A549 treated with CORT108297 at 1 μM for 4 hours (cell line): ENCODE measurements around the gene GOLGA8M. TPM values are rescaled to one million over a fixed set of nuclear protein-coding genes. Genes with fewer than 3 reads are reported as not detected.

Experiments used
- total RNA-seq: library from RNA; stranded (reverse); fragments of 200-300 nt; extraction: Qiagen RNA extraction; gene quantifications from 5 replicates; pipeline ENCODE4 v1.2.3, GENCODE V29; 2022

The GOLGA8M gene, protein sequence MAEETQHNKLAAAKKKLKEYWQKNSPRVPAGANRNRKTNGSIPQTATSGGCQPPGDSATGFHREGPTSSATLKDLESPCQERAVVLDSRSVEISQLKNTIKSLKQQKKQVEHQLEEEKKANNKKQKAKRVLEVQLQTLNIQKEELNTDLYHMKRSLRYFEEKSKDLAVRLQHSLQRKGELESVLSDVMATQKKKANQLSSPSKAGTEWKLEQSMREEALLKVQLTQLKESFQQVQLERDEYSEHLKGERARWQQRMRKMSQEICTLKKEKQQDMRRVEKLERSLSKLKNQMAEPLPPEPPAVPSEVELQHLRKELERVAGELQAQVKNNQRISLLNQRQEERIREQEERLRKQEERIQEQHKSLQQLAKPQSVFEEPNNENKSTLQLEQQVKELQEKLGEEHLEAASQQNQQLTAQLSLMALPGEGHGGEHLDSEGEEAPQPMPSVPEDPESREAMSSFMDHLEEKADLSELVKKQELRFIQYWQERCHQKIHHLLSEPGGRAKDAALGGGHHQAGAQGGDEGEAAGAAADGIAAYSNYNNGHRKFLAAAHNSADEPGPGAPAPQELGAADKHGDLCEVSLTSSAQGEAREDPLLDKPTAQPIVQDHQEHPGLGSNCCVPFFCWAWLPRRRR
- total RNA-seq = not detected in 5 replicates

GRCh38 chr15:28712270-28712669 lies at the start of gene GOLGA8M:
Gene GOLGA8M (minus strand): TSS chr15:28712421. CDS start chr15:28712323, 98 bp downstream.

Other genes with a start within 250 kb of the GOLGA8M start
- not detected in 5 replicates for gene GOLGA8G, start 179.4 kb downstream of the GOLGA8M start, total RNA-seq
- gene GOLGA6L25, start 158.9 kb downstream of the GOLGA8M start, total RNA-seq = not detected in 5 replicates
- not detected in 5 replicates for gene GOLGA6L7, start 136.2 kb upstream of the GOLGA8M start, total RNA-seq
- 17.1 to 21.3 TPM (median 18.9 TPM) in 5 replicates for gene APBA2, start 173.6 kb upstream of the GOLGA8M start, total RNA-seq